ENCODE data around the gene EIF2S2.

The EIF2S2 gene

GRCh38 chr20:34082232-34082887 lies 29.7 kb downstream of the EIF2S2 start:
- Histone ChIP-seq H2BK5ac (ENCODE audit: low read length) (no peak overlapping the region), H4K5ac (ENCODE audit: low read length) (no peak overlapping the region), H3K36me3 (ENCODE audit: control insufficient read depth, insufficient read depth, low read length) (peaks cover 4% of the 10 kb centered on the region), H2BK120ac (ENCODE audit: low read depth, low read length) (no peak overlapping the region), H3K4me1 (ENCODE audit: control insufficient read depth, low read depth, low read length) (no peaks in the 10 kb centered on the region), H3K4ac (ENCODE audit: low read depth, low read length) (no peak overlapping the region), H3K27ac (ENCODE audit: low read depth, low read length) (no peak overlapping the region), H3K79me1 (ENCODE audit: low read length) (no peaks in the 10 kb centered on the region), H3K18ac (ENCODE audit: low read length) (no peak overlapping the region), H3K27me3 (ENCODE audit: insufficient read depth, low read length, poor library complexity) (no peaks in the 10 kb centered on the region), H3K9ac (ENCODE audit: low read length) (no peak overlapping the region), H4K8ac (ENCODE audit: low read depth, low read length) (no peak overlapping the region), H3K56ac (ENCODE audit: low read length) (no peak overlapping the region), H3K4me3 (ENCODE audit: low read length) (no peak overlapping the region), H3K4me2 (ENCODE audit: low read length) (no peak overlapping the region), H3K79me2 (ENCODE audit: control insufficient read depth, insufficient read depth, low read length) (no peaks in the 10 kb centered on the region), H3K23ac (ENCODE audit: low read length) (no peak overlapping the region), H2AK5ac (ENCODE audit: low read length) (no peak overlapping the region), H2BK15ac (replicated peaks; ENCODE audit: low read depth) (no peak overlapping the region)
- no peak for DNase-seq
- no CpG with 5 or more reads among the region's 8 CpGs for WGBS (ENCODE audit: extremely low coverage, insufficient coverage, low lambda C conversion rate)

GRCh38 chr20:34079818-34080217 lies 32.2 kb downstream of the EIF2S2 start:
- no peaks in the 10 kb centered on the region for H3K27me3 ChIP-seq (ENCODE audit: insufficient read depth, low read length, poor library complexity)
- DNase-seq: no peak
- no peaks in the 10 kb centered on the region for H3K4me1 ChIP-seq (ENCODE audit: control insufficient read depth, low read depth, low read length)
- H3K79me2 ChIP-seq (ENCODE audit: control insufficient read depth, insufficient read depth, low read length): no peaks in the 10 kb centered on the region
- H2BK120ac ChIP-seq (ENCODE audit: low read depth, low read length): no peak overlapping the region
- no peak overlapping the region for H3K4ac ChIP-seq (ENCODE audit: low read depth, low read length)
- no peak overlapping the region for H2AK5ac ChIP-seq (ENCODE audit: low read length)
- peaks cover 4% of the 10 kb centered on the region for H3K36me3 ChIP-seq (ENCODE audit: control insufficient read depth, insufficient read depth, low read length)
- no peak overlapping the region for H3K27ac ChIP-seq (ENCODE audit: low read depth, low read length)
- H3K4me3 ChIP-seq (ENCODE audit: low read length): no peak overlapping the region
- no peak overlapping the region for H4K8ac ChIP-seq (ENCODE audit: low read depth, low read length)
- no peak overlapping the region for H3K18ac ChIP-seq (ENCODE audit: low read length)
- H3K23ac ChIP-seq (ENCODE audit: low read length): no peak overlapping the region
- H2BK15ac ChIP-seq (replicated peaks; ENCODE audit: low read depth): no peak overlapping the region
- peaks cover 3% of the 10 kb centered on the region for H3K79me1 ChIP-seq (ENCODE audit: low read length)
- H2BK5ac ChIP-seq (ENCODE audit: low read length): no peak overlapping the region
- H4K5ac ChIP-seq (ENCODE audit: low read length): no peak overlapping the region
- H3K9ac ChIP-seq (ENCODE audit: low read length): no peak overlapping the region
- no peak overlapping the region for H3K56ac ChIP-seq (ENCODE audit: low read length)
- no CpG with 5 or more reads among the region's 6 CpGs for WGBS (ENCODE audit: extremely low coverage, insufficient coverage, low lambda C conversion rate)
- H3K4me2 ChIP-seq (ENCODE audit: low read length): no peak overlapping the region

GRCh38 chr20:34078540-34078939 lies 33.5 kb downstream of the EIF2S2 start:
- H4K8ac ChIP-seq (ENCODE audit: low read depth, low read length): no peak overlapping the region
- no peak overlapping the region for H3K27ac ChIP-seq (ENCODE audit: low read depth, low read length)
- WGBS (ENCODE audit: extremely low coverage, insufficient coverage, low lambda C conversion rate): no CpG with 5 or more reads among the region's 5 CpGs
- no peaks in the 10 kb centered on the region for H3K79me2 ChIP-seq (ENCODE audit: control insufficient read depth, insufficient read depth, low read length)
- no peak overlapping the region for H3K18ac ChIP-seq (ENCODE audit: low read length)
- H3K4me2 ChIP-seq (ENCODE audit: low read length): no peak overlapping the region
- no peak overlapping the region for H4K5ac ChIP-seq (ENCODE audit: low read length)
- H3K4me1 ChIP-seq (ENCODE audit: control insufficient read depth, low read depth, low read length): no peaks in the 10 kb centered on the region
- H2AK5ac ChIP-seq (ENCODE audit: low read length): no peak overlapping the region
- H2BK15ac ChIP-seq (replicated peaks; ENCODE audit: low read depth): no peak overlapping the region
- H3K27me3 ChIP-seq (ENCODE audit: insufficient read depth, low read length, poor library complexity): no peaks in the 10 kb centered on the region
- no peak overlapping the region for H3K4me3 ChIP-seq (ENCODE audit: low read length)
- no peak overlapping the region for H2BK5ac ChIP-seq (ENCODE audit: low read length)
- peaks cover 4% of the 10 kb centered on the region for H3K36me3 ChIP-seq (ENCODE audit: control insufficient read depth, insufficient read depth, low read length)
- H3K56ac ChIP-seq (ENCODE audit: low read length): no peak overlapping the region
- H3K4ac ChIP-seq (ENCODE audit: low read depth, low read length): no peak overlapping the region
- H3K23ac ChIP-seq (ENCODE audit: low read length): no peak overlapping the region
- H2BK120ac ChIP-seq (ENCODE audit: low read depth, low read length): no peak overlapping the region
- H3K9ac ChIP-seq (ENCODE audit: low read length): no peak overlapping the region
- H3K79me1 ChIP-seq (ENCODE audit: low read length): peaks cover 3% of the 10 kb centered on the region
- no peak for DNase-seq

GRCh38 chr20:34076952-34077351 lies 35.1 kb downstream of the EIF2S2 start:
- Histone ChIP-seq H3K4me3 (ENCODE audit: low read length) (no peak overlapping the region), H3K9ac (ENCODE audit: low read length) (no peak overlapping the region), H4K5ac (ENCODE audit: low read length) (no peak overlapping the region), H2BK5ac (ENCODE audit: low read length) (no peak overlapping the region), H3K23ac (ENCODE audit: low read length) (no peak overlapping the region), H3K36me3 (ENCODE audit: control insufficient read depth, insufficient read depth, low read length) (peaks cover 4% of the 10 kb centered on the region), H3K27ac (ENCODE audit: low read depth, low read length) (no peak overlapping the region), H3K79me1 (ENCODE audit: low read length) (peaks cover 5% of the 10 kb centered on the region), H2BK120ac (ENCODE audit: low read depth, low read length) (no peak overlapping the region), H4K8ac (ENCODE audit: low read depth, low read length) (no peak overlapping the region), H3K79me2 (ENCODE audit: control insufficient read depth, insufficient read depth, low read length) (no peaks in the 10 kb centered on the region), H3K4me1 (ENCODE audit: control insufficient read depth, low read depth, low read length) (no peaks in the 10 kb centered on the region), H3K56ac (ENCODE audit: low read length) (no peak overlapping the region), H3K27me3 (ENCODE audit: insufficient read depth, low read length, poor library complexity) (no peaks in the 10 kb centered on the region), H2AK5ac (ENCODE audit: low read length) (no peak overlapping the region), H3K4me2 (ENCODE audit: low read length) (no peak overlapping the region), H3K18ac (ENCODE audit: low read length) (no peak overlapping the region), H3K4ac (ENCODE audit: low read depth, low read length) (no peak overlapping the region), H2BK15ac (replicated peaks; ENCODE audit: low read depth) (no peak overlapping the region)
- no peak for DNase-seq
- no CpG with 5 or more reads among the region's 20 CpGs for WGBS (ENCODE audit: extremely low coverage, insufficient coverage, low lambda C conversion rate)

- Histone ChIP-seq H3K4ac (ENCODE audit: low read depth, low read length) (no peak overlapping the region), H3K56ac (ENCODE audit: low read length) (no peak overlapping the region), H3K4me2 (ENCODE audit: low read length) (no peak overlapping the region), H4K8ac (ENCODE audit: low read depth, low read length) (no peak overlapping the region), H3K4me3 (ENCODE audit: low read length) (no peak overlapping the region), H3K27me3 (ENCODE audit: insufficient read depth, low read length, poor library complexity) (no peaks in the 10 kb centered on the region), H2BK5ac (ENCODE audit: low read length) (no peak overlapping the region), H2AK5ac (ENCODE audit: low read length) (no peak overlapping the region), H2BK15ac (replicated peaks; ENCODE audit: low read depth) (no peak overlapping the region), H3K9ac (ENCODE audit: low read length) (no peak overlapping the region), H3K23ac (ENCODE audit: low read length) (no peak overlapping the region), H3K79me2 (ENCODE audit: control insufficient read depth, insufficient read depth, low read length) (no peaks in the 10 kb centered on the region), H3K79me1 (ENCODE audit: low read length) (peaks cover 11% of the 10 kb centered on the region), H3K18ac (ENCODE audit: low read length) (no peak overlapping the region), H3K4me1 (ENCODE audit: control insufficient read depth, low read depth, low read length) (no peaks in the 10 kb centered on the region), H3K36me3 (ENCODE audit: control insufficient read depth, insufficient read depth, low read length) (peaks cover 4% of the 10 kb centered on the region), H2BK120ac (ENCODE audit: low read depth, low read length) (no peak overlapping the region), H3K27ac (ENCODE audit: low read depth, low read length) (no peak overlapping the region), H4K5ac (ENCODE audit: low read length) (no peak overlapping the region)
- DNase-seq: no peak
- no CpG with 5 or more reads among the region's 16 CpGs for WGBS (ENCODE audit: extremely low coverage, insufficient coverage, low lambda C conversion rate)
Observed at GRCh38 chr20:34075647-34076046, 36.4 kb downstream of the EIF2S2 start.

Data from mesendoderm (in vitro differentiated cells).